CD8-positive, alpha-beta memory T cell (primary cell): ENCODE data around the gene CACNA1G. TPM values are rescaled to one million over a fixed set of nuclear protein-coding genes. Genes with fewer than 3 reads are reported as not detected.

Experiments used
- CTCF ChIA-PET: fragments of 350-600 bp; sonication (Branson Sonifier 250); formaldehyde crosslinking; loops from one replicate; lab custom pipeline; 2021; ENCODE audit warnings: antibody characterized with exemption; lab: Charles Lee
- POLR2A ChIA-PET: fragments of 350-600 bp; sonication (Branson Sonifier 250); formaldehyde crosslinking; loops from one replicate; lab custom pipeline; 2021; ENCODE audit warnings: antibody characterized with exemption; lab: Charles Lee
- DNase-seq, 5 donors: peaks; one replicate each; pipeline versions ENCODE4 v3.0.0 to v3.0.0-alpha.2; 2020 to 2022; ENCODE audit warnings: mixed read lengths in 1 of 5
- H3K27ac ChIP-seq: one replicate; pipeline ENCODE4 v1.7.0; 2013; ENCODE audit warnings: low read depth, mild to moderate bottlenecking, low read length, moderate library complexity
- H3K27me3 ChIP-seq: 2 replicates; pipeline ENCODE4 v1.7.0; 2013; ENCODE audit warnings: low read length, mild to moderate bottlenecking; ENCODE audit not compliant: insufficient read depth, poor library complexity, severe bottlenecking
- H3K36me3 ChIP-seq: 2 replicates; pipeline ENCODE4 v1.7.0; 2013; ENCODE audit warnings: mild to moderate bottlenecking, low read length, moderate library complexity; ENCODE audit not compliant: insufficient read depth
- H3K4me1 ChIP-seq: 2 replicates; pipeline ENCODE4 v1.7.0; 2013; ENCODE audit warnings: mild to moderate bottlenecking, low read length, moderate library complexity; ENCODE audit not compliant: insufficient read depth
- H3K4me3 ChIP-seq: 2 replicates; pipeline ENCODE4 v1.7.0; 2013; ENCODE audit warnings: mild to moderate bottlenecking, low read length
- H3K9me3 ChIP-seq: 2 replicates; pipeline ENCODE4 v1.7.0; 2013; ENCODE audit warnings: mild to moderate bottlenecking, low read length
- H3K27ac Mint-ChIP-seq, 8 donors: one replicate each; pipeline ENCODE4 v1.8.0; 2020 to 2021; ENCODE audit warnings: mixed read lengths in 8 of 8, mild to moderate bottlenecking in 6 of 8, inconsistent platforms in 3 of 8, moderate library complexity in 3 of 8
- H3K27me3 Mint-ChIP-seq, 2 donors: one replicate each; pipeline ENCODE4 v1.8.0; 2020 to 2021; ENCODE audit warnings: mixed read lengths in 2 of 2, mild to moderate bottlenecking in 1 of 2, moderate library complexity in 1 of 2
- H3K36me3 Mint-ChIP-seq, 3 donors: one replicate each; pipeline ENCODE4 v1.8.0; 2020 to 2021; ENCODE audit warnings: mixed read lengths in 3 of 3, inconsistent platforms in 1 of 3, mild to moderate bottlenecking in 1 of 3
- H3K4me1 Mint-ChIP-seq, 3 donors: one replicate each; pipeline ENCODE4 v1.8.0; 2020 to 2021; ENCODE audit warnings: mixed read lengths in 3 of 3, inconsistent platforms in 1 of 3, mild to moderate bottlenecking in 1 of 3
- H3K4me3 Mint-ChIP-seq, 7 donors: one replicate each; pipeline ENCODE4 v1.8.0; 2020 to 2021; ENCODE audit warnings: mixed read lengths in 7 of 7, mild to moderate bottlenecking in 6 of 7, moderate library complexity in 4 of 7, inconsistent platforms in 2 of 7
- H3K9me3 Mint-ChIP-seq, 5 donors: one replicate each; pipeline ENCODE4 v1.8.0; 2020 to 2022; ENCODE audit warnings: mixed read lengths in 5 of 5, mild to moderate bottlenecking in 3 of 5, moderate library complexity in 2 of 5, inconsistent platforms in 1 of 5
- polyA plus RNA-seq: library from polyadenylated mRNA; unstranded; fragments of 300-500 nt; fragmentation: Illumina TruSeq; gene quantifications from one replicate; pipeline ENCODE4 v1.2.3, GENCODE V29; 2021
- total RNA-seq, 2 experiments: library from RNA; stranded (reverse); gene quantifications; one replicate each; pipeline ENCODE4 v1.2.3, GENCODE V29; 2021

Gene CACNA1G
- total and polyA plus RNA-seq, 3 experiments from 2014 or later: 0.07 TPM; not detected in 2

GRCh38 chr17:50565402-50566350 lies 5.2 kb downstream of the CACNA1G start:
- Mint-ChIP-seq H3K27ac (peak overlapping the region in 5 of 8 donors; percentile 32 to 85 (median 53)), H3K36me3 (no peaks in the 10 kb centered on the region), H3K4me1 (peaks cover 8 to 27% (median 15%) of the 10 kb centered on the region in 3 donors), H3K27me3 (peaks cover 42 to 65% of the 10 kb centered on the region in 2 donors), H3K9me3 (no peaks in the 10 kb centered on the region), H3K4me3 (peak overlapping the region in 1 of 7 donors; percentile 44)
- POLR2A ChIA-PET: no interaction called here
- Histone ChIP-seq H3K27me3 (peaks cover 32% of the 10 kb centered on the region), H3K36me3 (no peaks in the 10 kb centered on the region), H3K4me1 (peaks cover 6% of the 10 kb centered on the region), H3K27ac (no peak overlapping the region), H3K9me3 (no peaks in the 10 kb centered on the region), H3K4me3 (no peak overlapping the region)
- peak in 2 of 5 donors; percentile 33 to 60 for DNase-seq
- CTCF ChIA-PET: no interaction called here

- H3K4me1 Mint-ChIP-seq: peaks cover 8 to 27% (median 15%) of the 10 kb centered on the region in 3 donors
- POLR2A ChIA-PET: no interaction called here
- H3K27ac Mint-ChIP-seq: peak overlapping the region in 1 of 8 donors; percentile 67
- Histone ChIP-seq H3K4me1 (peaks cover 6% of the 10 kb centered on the region), H3K9me3 (no peaks in the 10 kb centered on the region), H3K36me3 (no peaks in the 10 kb centered on the region), H3K27ac (no peak overlapping the region), H3K27me3 (peaks cover 32% of the 10 kb centered on the region), H3K4me3 (no peak overlapping the region)
- H3K4me3 Mint-ChIP-seq: no peak overlapping the region
- H3K9me3 Mint-ChIP-seq: no peaks in the 10 kb centered on the region
- H3K27me3 Mint-ChIP-seq: peaks cover 45 to 75% of the 10 kb centered on the region in 2 donors
- DNase-seq: no peak
- CTCF ChIA-PET: no interaction called here
- no peaks in the 10 kb centered on the region for H3K36me3 Mint-ChIP-seq
These were observed 6.4 kb downstream of the CACNA1G start for GRCh38 chr17:50566886-50567285.

DNA sequence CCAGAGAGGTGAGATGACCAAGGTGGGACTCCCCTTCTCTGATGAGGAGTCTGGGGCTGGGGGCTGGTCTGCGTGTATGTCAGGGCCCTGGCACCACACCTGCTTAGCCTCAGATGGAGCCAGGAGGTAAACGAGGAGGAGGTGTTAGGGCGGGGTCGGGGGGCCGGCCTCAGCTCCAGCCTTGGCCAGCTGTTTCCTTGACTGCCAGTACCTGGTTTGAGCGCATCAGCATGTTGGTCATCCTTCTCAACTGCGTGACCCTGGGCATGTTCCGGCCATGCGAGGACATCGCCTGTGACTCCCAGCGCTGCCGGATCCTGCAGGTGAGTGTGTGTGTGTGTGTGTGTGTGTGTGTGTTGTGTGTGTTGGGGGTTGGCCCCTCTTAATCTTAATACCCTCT lies 8.1 kb downstream of the CACNA1G start:
- Histone ChIP-seq H3K27ac (no peak overlapping the region), H3K4me1 (no peaks in the 10 kb centered on the region), H3K4me3 (no peak overlapping the region), H3K27me3 (peaks cover 17% of the 10 kb centered on the region), H3K36me3 (no peaks in the 10 kb centered on the region), H3K9me3 (no peaks in the 10 kb centered on the region)
- POLR2A ChIA-PET: no interaction called here
- Mint-ChIP-seq H3K27ac (peak overlapping the region in 1 of 8 donors; percentile 60), H3K27me3 (peaks cover 33 to 63% of the 10 kb centered on the region in 2 donors), H3K4me3 (no peak overlapping the region), H3K4me1 (peaks cover 2 to 20% (median 10%) of the 10 kb centered on the region in 3 donors), H3K9me3 (no peaks in the 10 kb centered on the region), H3K36me3 (no peaks in the 10 kb centered on the region)
- DNase-seq: no peak
- CTCF ChIA-PET: no interaction called here

GRCh38 chr17:50569592-50569991 lies 9.1 kb downstream of the CACNA1G start:
- H3K36me3 ChIP-seq: no peaks in the 10 kb centered on the region
- H3K4me3 Mint-ChIP-seq: no peak overlapping the region
- POLR2A ChIA-PET: no interaction called here

GRCh38 chr17:50570032-50570431 lies 9.5 kb downstream of the CACNA1G start:
- ChIA-PET POLR2A (no interaction called here), CTCF (no interaction called here)
- no peak overlapping the region for H3K27ac Mint-ChIP-seq
- no peak overlapping the region for H3K4me3 Mint-ChIP-seq
- H3K27me3 Mint-ChIP-seq: peaks cover 25 to 50% of the 10 kb centered on the region in 2 donors
- Histone ChIP-seq H3K27ac (no peak overlapping the region), H3K4me1 (no peaks in the 10 kb centered on the region), H3K27me3 (peaks cover 8% of the 10 kb centered on the region), H3K9me3 (no peaks in the 10 kb centered on the region), H3K4me3 (no peak overlapping the region), H3K36me3 (no peaks in the 10 kb centered on the region)
- H3K9me3 Mint-ChIP-seq: no peaks in the 10 kb centered on the region
- peaks cover under 1 to 15% (median 5%) of the 10 kb centered on the region in 3 donors for H3K4me1 Mint-ChIP-seq
- H3K36me3 Mint-ChIP-seq: no peaks in the 10 kb centered on the region
- DNase-seq: no peak

More at GRCh38 chr17:50569592-50569991, 9.1 kb downstream of the CACNA1G start:
- Mint-ChIP-seq H3K9me3 (no peaks in the 10 kb centered on the region), H3K4me1 (peaks cover 2 to 19% (median 5%) of the 10 kb centered on the region in 3 donors), H3K36me3 (no peaks in the 10 kb centered on the region), H3K27me3 (peaks cover 29 to 54% of the 10 kb centered on the region in 2 donors), H3K27ac (no peak overlapping the region)
- H3K9me3 ChIP-seq: no peaks in the 10 kb centered on the region
- CTCF ChIA-PET: no interaction called here
- H3K27me3 ChIP-seq: peaks cover 10% of the 10 kb centered on the region
- no peak overlapping the region for H3K4me3 ChIP-seq
- no peak for DNase-seq
- no peak overlapping the region for H3K27ac ChIP-seq
- no peaks in the 10 kb centered on the region for H3K4me1 ChIP-seq

- CTCF ChIA-PET: no interaction called here
- Histone ChIP-seq H3K4me1 (no peaks in the 10 kb centered on the region), H3K27me3 (peaks cover 8% of the 10 kb centered on the region), H3K36me3 (no peaks in the 10 kb centered on the region), H3K27ac (no peak overlapping the region), H3K9me3 (no peaks in the 10 kb centered on the region), H3K4me3 (no peak overlapping the region)
- Mint-ChIP-seq H3K9me3 (no peaks in the 10 kb centered on the region), H3K27ac (no peak overlapping the region), H3K4me1 (peaks cover 0 to 11% (median 5%) of the 10 kb centered on the region in 3 donors), H3K36me3 (no peaks in the 10 kb centered on the region), H3K4me3 (no peak overlapping the region), H3K27me3 (peaks cover 24 to 45% of the 10 kb centered on the region in 2 donors)
- no peak for DNase-seq
- POLR2A ChIA-PET: no interaction called here
These were observed 10.0 kb downstream of the CACNA1G start for GRCh38 chr17:50570528-50570927.

DNA sequence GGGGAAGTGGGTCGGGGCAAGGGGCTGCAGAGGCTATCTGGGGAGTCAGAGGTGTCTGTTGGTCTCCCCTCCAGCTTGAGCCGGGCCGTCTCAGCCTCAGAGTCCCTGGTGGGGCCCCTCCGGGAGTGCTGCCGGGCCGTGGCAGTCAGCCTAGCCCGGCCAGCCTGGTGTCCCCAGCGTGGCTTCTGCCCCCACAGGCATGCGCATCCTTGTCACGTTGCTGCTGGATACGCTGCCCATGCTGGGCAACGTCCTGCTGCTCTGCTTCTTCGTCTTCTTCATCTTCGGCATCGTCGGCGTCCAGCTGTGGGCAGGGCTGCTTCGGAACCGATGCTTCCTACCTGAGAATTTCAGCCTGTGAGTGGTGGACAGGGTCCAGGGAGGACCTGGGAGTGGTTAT lies 11.2 kb downstream of the CACNA1G start:
- POLR2A ChIA-PET: no interaction called here
- Histone ChIP-seq H3K4me3 (no peak overlapping the region), H3K27me3 (peaks cover 4% of the 10 kb centered on the region), H3K27ac (no peak overlapping the region), H3K4me1 (no peaks in the 10 kb centered on the region), H3K36me3 (no peaks in the 10 kb centered on the region), H3K9me3 (no peaks in the 10 kb centered on the region)
- Mint-ChIP-seq H3K27ac (no peak overlapping the region), H3K4me1 (no peaks in the 10 kb centered on the region), H3K9me3 (no peaks in the 10 kb centered on the region), H3K27me3 (peaks cover 14 to 33% of the 10 kb centered on the region in 2 donors), H3K4me3 (no peak overlapping the region), H3K36me3 (no peaks in the 10 kb centered on the region)
- DNase-seq: no peak
- CTCF ChIA-PET: no interaction called here

GRCh38 chr17:50572541-50572940 lies 12.0 kb downstream of the CACNA1G start:
- Histone ChIP-seq H3K27ac (no peak overlapping the region), H3K4me1 (no peaks in the 10 kb centered on the region), H3K27me3 (no peaks in the 10 kb centered on the region), H3K36me3 (no peaks in the 10 kb centered on the region), H3K9me3 (no peaks in the 10 kb centered on the region), H3K4me3 (no peak overlapping the region)
- POLR2A ChIA-PET: no interaction called here
- Mint-ChIP-seq H3K27ac (no peak overlapping the region), H3K9me3 (no peaks in the 10 kb centered on the region), H3K36me3 (no peaks in the 10 kb centered on the region), H3K4me1 (no peaks in the 10 kb centered on the region), H3K27me3 (peaks cover 15 to 29% of the 10 kb centered on the region in 2 donors), H3K4me3 (no peak overlapping the region)
- no peak for DNase-seq
- CTCF ChIA-PET: no interaction called here
